Thyroid gland (tissue), 4 donors: ENCODE results near the gene FRMPD2. TPM values are rescaled to one million over a fixed set of nuclear protein-coding genes. Genes with fewer than 3 reads are reported as not detected.
A peak's percentile ranks its signal among the peaks of the same experiment; 100 is the strongest.

Source experiments
- DNase-seq, 2 donors: peaks; one replicate each; pipeline ENCODE4 v3.0.0-alpha.2; 2019
- H3K27ac ChIP-seq, 3 donors: fragments of 200-600 bp; sonication (generic); 1 replicate in 2 of 3; 2 replicates in 1 of 3; pipeline ENCODE4 v1.5.1; 2016 to 2019; ENCODE audit warnings: mild to moderate bottlenecking in 1 of 3, moderate library complexity in 1 of 3
- H3K27me3 ChIP-seq: fragments of 200-600 bp; sonication (generic); one replicate; pipeline ENCODE4 v1.5.1; 2019
- H3K36me3 ChIP-seq, 2 donors: fragments of 200-600 bp; sonication (generic); one replicate each; pipeline ENCODE4 v1.5.1; 2016 to 2019
- H3K4me1 ChIP-seq, 2 donors: fragments of 200-600 bp; sonication (generic); one replicate each; pipeline ENCODE4 v1.5.1; 2017 to 2019
- H3K4me3 ChIP-seq, 3 donors: fragments of 200-600 bp; sonication (generic); replicated peaks in 1 of 3; 1 replicate in 2 of 3; 2 replicates in 1 of 3; pipeline ENCODE4 v1.5.1; 2016; ENCODE audit warnings: mild to moderate bottlenecking in 1 of 3
- H3K9me3 ChIP-seq: fragments of 200-600 bp; sonication (generic); one replicate; pipeline ENCODE4 v1.5.1; 2017
- CTCF ChIP-seq, 6 experiments: fragments of 200-600 bp in 3 of 6; fragments of 450-650 bp in 3 of 6; sonication (generic) in 3 of 6; IDR thresholded peaks; one replicate each; pipeline ENCODE4 v1.5.1; 2016 to 2019; ENCODE audit warnings: antibody characterized with exemption in 6 of 6, mild to moderate bottlenecking in 2 of 6, inconsistent platforms in 1 of 6, moderate library complexity in 1 of 6
- POLR2A ChIP-seq, 2 donors: fragments of 450-650 bp; IDR thresholded peaks; one replicate each; pipeline ENCODE4 v1.6.1; 2017; ENCODE audit warnings: antibody characterized with exemption in 2 of 2, mild to moderate bottlenecking in 2 of 2, moderate library complexity in 1 of 2
- WGBS, 2 donors: methylation state at CpG; one replicate each; pipeline ENCODE4 v1.1.5; 2017; 5-methylcytosine and 5-hydroxymethylcytosine counted together
- intact Hi-C: fragments of 100-400 bp; cut with DNase I; formaldehyde crosslinking; loops from one replicate; pipeline ENCODE4 v1.15.1; 2023
- total RNA-seq, 4 donors: library from RNA; depleted of rRNA; stranded (reverse); fragments of >200 nt; gene quantifications; one replicate each; pipeline ENCODE4 v1.2.3, GENCODE V29; 2016

The FRMPD2 gene
- total RNA-seq, 4 donors from 2014 or later: 0.50 to 4.4 (median 0.96) TPM

DNA sequence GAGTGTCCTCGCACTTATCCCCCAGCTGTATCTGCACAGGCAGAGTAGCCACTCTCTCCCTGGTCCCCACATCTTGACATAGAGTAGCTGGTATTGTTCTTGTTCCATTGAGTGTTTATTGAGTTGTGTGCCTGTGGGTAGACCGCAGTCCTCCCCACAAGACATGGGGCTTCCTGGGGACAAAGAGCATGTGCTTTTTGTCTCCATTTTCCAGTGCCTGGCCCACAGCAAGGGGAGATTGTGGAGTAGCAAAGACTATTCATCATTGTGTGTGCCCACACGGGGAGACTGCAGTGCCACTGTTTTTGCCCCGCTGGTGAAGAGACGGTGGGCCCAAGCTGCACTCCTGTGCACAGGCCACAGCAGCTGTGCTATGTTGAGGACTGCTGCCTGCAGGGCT, 63.5 kb downstream of the FRMPD2 start:
- 96 to 98% methylated on average over 2 to 5 of the region's 5 CpGs for WGBS, 2 donors
- TF ChIP-seq POLR2A (IDR thresholded peaks at IDR 0.05): no peak
- TF ChIP-seq CTCF (IDR thresholded peaks at IDR 0.05): no peak

DNA sequence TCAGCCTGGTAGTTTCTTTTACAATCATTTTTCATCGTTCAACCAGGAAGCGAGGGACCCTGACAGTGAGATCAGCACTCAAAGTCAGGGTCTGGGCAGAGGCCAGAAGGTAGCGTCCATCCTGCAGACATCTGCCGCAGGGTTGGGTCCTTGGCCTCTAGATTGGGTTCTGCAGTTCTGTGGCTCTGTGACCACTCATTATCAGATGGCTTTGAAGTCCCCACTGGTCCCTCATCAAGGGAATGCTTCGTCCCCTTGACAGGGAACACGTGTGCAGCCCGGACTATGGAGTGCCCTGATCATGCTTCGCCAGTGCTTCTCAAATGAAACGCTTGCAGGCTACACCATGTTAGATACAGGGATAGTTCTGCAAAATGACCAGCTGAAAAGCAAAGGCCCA, 64.1 kb downstream of the FRMPD2 start:
- DNase-seq: no peak
- Histone ChIP-seq H3K4me1 (peaks cover 9 to 20% of the 10 kb centered on the region in 2 donors), H3K27ac (no peak overlapping the region), H3K4me3 (no peak overlapping the region), H3K27me3 (no peaks in the 10 kb centered on the region), H3K36me3 (no peaks in the 10 kb centered on the region), H3K9me3 (no peaks in the 10 kb centered on the region)
- TF ChIP-seq CTCF (IDR thresholded peaks at IDR 0.05): no peak
- no peak for TF ChIP-seq POLR2A (IDR thresholded peaks at IDR 0.05)
- 93 to 95% methylated on average over 9 of the region's 9 CpGs for WGBS, 2 donors
- intact Hi-C loops: loop anchor here (10.0 kb wide), 1 partner anchor 74 kb away; no protein-coding TSS in a partner anchor

More for the DNA sequence above, 63.5 kb downstream of the FRMPD2 start:
- Histone ChIP-seq H3K27me3 (no peaks in the 10 kb centered on the region), H3K36me3 (no peaks in the 10 kb centered on the region), H3K9me3 (no peaks in the 10 kb centered on the region), H3K4me3 (no peak overlapping the region), H3K27ac (no peak overlapping the region), H3K4me1 (peaks cover 6 to 18% of the 10 kb centered on the region in 2 donors)
- no peak for DNase-seq
- intact Hi-C loops: loop anchor here (10.0 kb wide), 1 partner anchor 74 kb away; no protein-coding TSS in a partner anchor

GRCh38 chr10:48209241-48209640, 65.3 kb downstream of the FRMPD2 start:
- 87 to 93% methylated on average over 2 of the region's 2 CpGs for WGBS, 2 donors
- no peaks in the 10 kb centered on the region for H3K27me3 ChIP-seq
- peaks cover 9 to 20% of the 10 kb centered on the region in 2 donors for H3K4me1 ChIP-seq
- intact Hi-C loops: no loop called here
- H3K27ac ChIP-seq: no peak overlapping the region
- DNase-seq: no peak
- H3K9me3 ChIP-seq: no peaks in the 10 kb centered on the region
- H3K36me3 ChIP-seq: no peaks in the 10 kb centered on the region
- H3K4me3 ChIP-seq: no peak overlapping the region
- TF ChIP-seq CTCF (IDR thresholded peaks at IDR 0.05) (no peak), POLR2A (IDR thresholded peaks at IDR 0.05) (no peak)

GRCh38 chr10:48207853-48208252, 66.6 kb downstream of the FRMPD2 start:
- intact Hi-C loops: no loop called here
- peak overlapping the region in 2 of 3 donors; percentile 61 to 88 for H3K27ac ChIP-seq
- H3K36me3 ChIP-seq: no peaks in the 10 kb centered on the region
- peaks cover 9 to 20% of the 10 kb centered on the region in 2 donors for H3K4me1 ChIP-seq
- 85 to 89% methylated on average over 5 of the region's 5 CpGs for WGBS, 2 donors
- no peak for TF ChIP-seq POLR2A (IDR thresholded peaks at IDR 0.05)
- no peak for TF ChIP-seq CTCF (IDR thresholded peaks at IDR 0.05)
- no peaks in the 10 kb centered on the region for H3K27me3 ChIP-seq
- no peaks in the 10 kb centered on the region for H3K9me3 ChIP-seq
- no peak overlapping the region for H3K4me3 ChIP-seq
- no peak for DNase-seq

GRCh38 chr10:48206482-48207250, 67.8 kb downstream of the FRMPD2 start:
- H3K4me3 ChIP-seq: no peak overlapping the region
- intact Hi-C loops: no loop called here
- 28 to 31% methylated on average over 6 of the region's 6 CpGs for WGBS, 2 donors
- H3K9me3 ChIP-seq: no peaks in the 10 kb centered on the region
- H3K27me3 ChIP-seq: no peaks in the 10 kb centered on the region
- peaks cover 9 to 20% of the 10 kb centered on the region in 2 donors for H3K4me1 ChIP-seq
- TF ChIP-seq CTCF (IDR thresholded peaks at IDR 0.05) (no peak), POLR2A (IDR thresholded peaks at IDR 0.05) (no peak)
- H3K27ac ChIP-seq: peak overlapping the region; percentile 63 to 88 (median 72)
- peak; percentile 71 to 73 for DNase-seq
- no peaks in the 10 kb centered on the region for H3K36me3 ChIP-seq
